SK-N-SH (cell line): Measurements from ENCODE around the gene BRIX1.

ENCODE experiments used
- CTCF ChIP-seq: fragments of 200-600 bp; sonication (generic); IDR thresholded peaks from 2 replicates; pipeline ENCODE4 v1.6.1; 2017; ENCODE audit warnings: antibody characterized with exemption, mild to moderate bottlenecking, moderate library complexity
- EP300 ChIP-seq, 2 experiments: IDR thresholded peaks; 2 replicates each; pipeline versions ENCODE4 v1.4.0 to v1.6.1; 2012; ENCODE audit warnings: borderline replicate concordance in 1 of 2, low read depth in 1 of 2, low read length in 1 of 2
- MXI1 ChIP-seq: IDR thresholded peaks from 2 replicates; pipeline ENCODE4 v1.6.1; 2012; ENCODE audit warnings: mild to moderate bottlenecking, low read depth, low read length, improper control_type of control experiment

GRCh38 chr5:34870382-34870781 is 45.1 kb upstream of the BRIX1 start:
- TF ChIP-seq CTCF: no peak
- no peak for TF ChIP-seq MXI1
- no peak for TF ChIP-seq EP300 (IDR thresholded peaks at IDR 0.05; ENCODE audit: borderline replicate concordance in 1 of 2, low read depth in 1 of 2, low read length in 1 of 2)
